HEK293T (cell line): ENCODE data around the gene C22orf39.

ENCODE experiments used
- ARNT ChIP-seq: fragments of 450-650 bp; IDR thresholded peaks from 2 replicates; pipeline ENCODE4 v1.6.1; 2017; ENCODE audit warnings: mild to moderate bottlenecking
- CTBP1 ChIP-seq: fragments of 450-650 bp; IDR thresholded peaks from 2 replicates; pipeline ENCODE4 v1.6.1; 2016; ENCODE audit warnings: borderline replicate concordance
- ELF4 ChIP-seq: fragments of 450-650 bp; IDR thresholded peaks from 2 replicates; pipeline ENCODE4 v1.6.1; 2017; ENCODE audit warnings: antibody characterized with exemption
- FOXA1 ChIP-seq: fragments of 450-650 bp; IDR thresholded peaks from 2 replicates; pipeline ENCODE4 v1.6.1; 2016; ENCODE audit warnings: mild to moderate bottlenecking
- FOXK2 ChIP-seq: fragments of 450-650 bp; IDR thresholded peaks from 2 replicates; pipeline ENCODE4 v1.6.1; 2016; ENCODE audit warnings: mild to moderate bottlenecking
- FOXM1 ChIP-seq: fragments of 450-650 bp; IDR thresholded peaks from 2 replicates; pipeline ENCODE4 v1.6.1; 2017; ENCODE audit warnings: mild to moderate bottlenecking, borderline replicate concordance
- LEF1 ChIP-seq: fragments of 450-650 bp; IDR thresholded peaks from 2 replicates; pipeline ENCODE4 v1.6.1; 2017; ENCODE audit warnings: mild to moderate bottlenecking, borderline replicate concordance
- PKNOX1 ChIP-seq: fragments of 450-650 bp; IDR thresholded peaks from 2 replicates; pipeline ENCODE4 v1.6.1; 2016
- SP1 ChIP-seq: fragments of 450-650 bp; IDR thresholded peaks from 2 replicates; pipeline ENCODE4 v1.6.1; 2017
- SUZ12 ChIP-seq: fragments of 450-650 bp; IDR thresholded peaks from 2 replicates; pipeline ENCODE4 v1.6.1; 2016; ENCODE audit warnings: mild to moderate bottlenecking
- TARDBP ChIP-seq: fragments of 450-650 bp; IDR thresholded peaks from 2 replicates; pipeline ENCODE4 v1.6.1; 2016
- ZNF384 ChIP-seq: fragments of 450-650 bp; IDR thresholded peaks from 2 replicates; pipeline ENCODE4 v1.6.1; 2016

GRCh38 chr22:19406846-19407245, 40.7 kb downstream of the C22orf39 start:
- TF ChIP-seq FOXK2 (no peak), FOXA1 (no peak), SUZ12 (no peak), CTBP1 (no peak), ZNF384 (no peak), TARDBP (no peak), ARNT (no peak), PKNOX1 (no peak), SP1 (no peak), LEF1 (no peak), FOXM1 (no peak), ELF4 (no peak)
